GM19372 (cell line): ENCODE results near the gene VPS50.
"Not testable (repeated sequence)": the region's sequence is repeated elsewhere in the genome, so short reads cannot be mapped to it uniquely, and the experiment has no call there.

Source experiments
- ATAC-seq: cut with Tn5 transposase; IDR thresholded peaks from one replicate; pipeline ENCODE4 v1.9.1; 2021; ENCODE audit warnings: mild to moderate bottlenecking, low read depth, moderate library complexity; ENCODE audit not compliant: unreplicated experiment

Gene VPS50

GRCh38 chr7:93320887-93321286 is 88.7 kb downstream of the VPS50 start:
- ATAC-seq = no peak

DNA sequence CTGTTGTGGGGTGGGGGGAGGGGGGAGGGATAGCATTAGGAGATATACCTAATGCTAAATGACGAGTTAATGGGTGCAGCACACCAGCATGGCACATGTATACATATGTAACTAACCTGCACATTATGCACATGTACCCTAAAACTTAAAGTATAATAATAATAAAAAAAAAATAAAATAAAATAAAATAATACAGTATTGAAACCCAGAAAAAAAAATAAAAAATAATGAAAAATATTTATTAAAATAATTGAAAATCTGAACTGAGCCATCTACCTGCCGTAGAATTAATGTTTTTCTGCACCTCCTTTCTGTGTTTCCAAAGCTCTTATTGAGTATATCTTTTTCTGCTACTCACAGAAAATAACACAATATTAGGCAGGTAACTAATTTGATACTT is 94.1 kb downstream of the VPS50 start:
- not testable (repeated sequence) for ATAC-seq

DNA sequence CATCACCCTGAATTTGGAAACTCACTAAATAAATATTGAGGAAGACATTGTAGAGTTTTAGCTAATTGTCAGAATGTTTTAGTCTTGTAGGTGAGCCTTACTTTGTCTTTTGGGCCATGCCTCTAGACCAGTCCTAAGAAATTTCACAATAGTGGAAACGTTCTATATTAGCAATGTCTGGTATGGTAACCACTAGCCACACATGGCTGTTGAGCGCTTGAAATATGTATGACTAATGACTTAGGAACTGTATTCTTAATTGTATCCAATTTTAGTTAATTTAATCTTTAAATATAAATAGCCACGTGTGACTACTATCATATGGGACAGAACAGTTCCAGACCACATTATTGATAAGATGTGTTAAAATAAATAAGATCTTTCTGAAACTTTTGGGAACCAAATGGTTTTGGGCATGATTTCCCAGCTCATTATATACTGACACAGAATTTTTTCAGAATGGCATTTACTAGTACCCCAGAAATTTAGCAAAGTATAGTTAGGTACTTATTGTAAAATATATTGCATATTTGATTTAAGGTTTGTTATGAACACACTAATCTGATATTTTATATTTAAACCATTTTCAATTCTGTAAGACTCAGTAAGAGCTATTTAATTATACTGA is 95.0 kb downstream of the VPS50 start:
- no peak for ATAC-seq

DNA sequence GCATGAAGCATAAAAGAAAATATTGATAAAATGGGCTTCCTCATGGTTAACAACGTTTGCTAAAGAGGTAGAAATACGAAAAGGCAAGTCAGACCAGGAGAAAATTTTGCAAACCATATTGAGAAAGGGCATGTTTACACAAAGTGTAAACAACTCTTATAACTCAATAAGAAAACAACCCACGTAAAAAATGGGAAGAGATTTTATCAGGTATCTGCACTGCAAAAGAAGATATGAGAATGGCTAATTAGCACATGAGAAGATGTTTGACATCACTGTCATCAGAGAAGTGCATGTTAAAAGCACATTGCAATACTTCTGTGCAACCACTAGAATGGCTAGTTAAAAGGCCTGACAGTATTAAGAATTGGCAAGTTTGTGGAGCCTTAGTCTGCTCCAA is 99.5 kb downstream of the VPS50 start:
- no peak for ATAC-seq

GRCh38 chr7:93332172-93332571 is 100.0 kb downstream of the VPS50 start:
- ATAC-seq = no peak

GRCh38 chr7:93337052-93337451 is 104.9 kb downstream of the VPS50 start:
- no peak for ATAC-seq

DNA sequence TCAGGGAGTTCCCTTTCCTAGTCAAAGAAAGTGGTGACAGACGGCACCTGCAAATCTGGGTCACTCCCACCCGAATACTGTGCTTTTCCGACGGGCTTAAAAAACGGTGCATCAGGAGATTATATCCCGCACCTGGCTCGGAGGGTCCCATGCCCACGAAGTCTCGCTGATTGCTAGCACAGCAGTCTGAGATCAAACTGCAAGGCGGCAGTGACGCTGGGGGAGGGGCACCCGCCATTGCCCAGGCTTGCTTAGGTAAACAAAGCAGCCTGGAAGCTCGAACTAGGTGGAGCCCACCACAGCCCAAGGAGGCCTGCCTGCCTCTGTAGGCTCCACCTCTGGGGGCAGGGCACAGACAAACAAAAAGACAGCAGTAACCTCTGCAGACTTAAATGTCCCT is 110.0 kb downstream of the VPS50 start:
- not testable (repeated sequence) for ATAC-seq

DNA sequence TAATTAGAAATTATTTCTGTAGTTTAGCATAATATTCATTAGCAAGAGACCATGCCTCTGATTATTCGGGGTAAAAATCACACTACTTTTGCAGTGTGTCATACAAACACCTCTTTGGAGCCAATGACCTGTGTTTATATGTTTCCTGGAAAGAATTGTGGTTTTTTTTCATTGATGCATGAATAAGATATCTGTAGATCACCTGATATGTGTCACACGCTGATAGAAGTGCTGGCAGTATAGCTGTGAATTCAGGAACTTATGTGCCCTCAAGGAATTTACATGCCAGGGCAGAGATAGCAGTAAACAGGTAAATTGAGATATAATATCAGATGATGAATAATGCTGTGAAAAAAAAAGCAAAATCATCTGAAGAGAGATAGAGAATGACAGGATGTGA is 118.2 kb downstream of the VPS50 start:
- no peak for ATAC-seq

DNA sequence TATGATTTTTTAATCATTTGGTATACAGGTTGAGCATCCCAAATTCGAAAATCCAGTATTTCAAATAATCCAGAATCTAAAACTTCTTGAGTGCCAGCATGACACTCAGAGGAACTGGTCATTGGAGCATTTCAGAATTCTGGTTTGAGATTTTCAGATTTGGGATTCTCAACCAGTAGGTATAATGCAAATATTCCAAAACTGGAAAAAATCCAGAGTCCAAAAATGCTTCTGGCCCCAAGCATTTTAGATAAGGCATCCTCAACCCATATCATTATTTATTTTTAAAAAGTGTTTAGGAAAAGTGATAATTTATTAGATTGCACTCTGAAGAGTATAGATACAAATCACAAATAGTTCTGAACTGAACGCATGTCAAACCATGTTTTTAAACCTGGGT is 120.7 kb downstream of the VPS50 start:
- no peak for ATAC-seq

GRCh38 chr7:93354815-93355214 is 122.6 kb downstream of the VPS50 start:
- ATAC-seq = no peak

- ATAC-seq = no peak
These were observed 127.5 kb downstream of the VPS50 start for GRCh38 chr7:93359520-93360198.

- ATAC-seq = no peak
These were observed 129.7 kb downstream of the VPS50 start for GRCh38 chr7:93361853-93362252.

DNA sequence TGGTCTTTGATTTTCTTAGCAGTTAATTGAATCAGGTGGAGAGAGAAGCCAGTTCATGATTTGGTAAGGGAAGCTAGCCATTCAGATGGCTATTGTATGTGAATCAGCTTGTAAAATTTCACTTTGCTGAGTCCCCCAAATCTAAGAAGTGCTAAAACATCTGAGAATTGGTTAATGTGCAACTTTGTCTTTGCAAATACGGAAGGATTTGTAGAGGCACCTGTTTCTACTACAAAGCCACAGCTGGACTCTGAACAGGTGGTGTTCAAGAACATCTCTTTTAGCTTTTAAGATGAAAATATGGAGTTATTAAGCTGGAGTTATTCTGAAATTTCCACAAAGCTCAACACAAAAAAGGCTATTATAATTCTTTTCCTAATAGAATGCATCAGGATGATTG is 132.6 kb downstream of the VPS50 start:
- no peak for ATAC-seq

- no peak for ATAC-seq
These were observed 133.2 kb downstream of the VPS50 start for GRCh38 chr7:93365341-93365740.

GRCh38 chr7:93366816-93367215 is 134.7 kb downstream of the VPS50 start:
- ATAC-seq = no peak

- no peak for ATAC-seq
These were observed 135.1 kb downstream of the VPS50 start for GRCh38 chr7:93367254-93367653.

DNA sequence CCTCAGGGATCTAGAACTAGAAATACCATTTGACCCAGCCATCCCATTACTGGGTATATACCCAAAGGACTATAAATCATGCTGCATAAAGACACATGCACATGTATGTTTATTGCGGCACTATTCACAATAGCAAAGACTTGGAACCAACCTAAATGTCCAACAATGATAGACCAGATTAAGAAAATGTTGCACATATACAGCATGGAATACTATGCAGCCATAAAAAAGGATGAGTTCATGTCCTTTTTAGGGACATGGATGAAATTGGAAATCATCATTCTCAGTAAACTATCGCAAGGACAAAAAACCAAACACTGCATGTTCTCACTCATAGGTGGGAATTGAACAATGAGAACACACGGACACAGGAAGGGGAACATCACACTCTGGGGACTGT is 138.8 kb downstream of the VPS50 start:
- ATAC-seq = not testable (repeated sequence)

DNA sequence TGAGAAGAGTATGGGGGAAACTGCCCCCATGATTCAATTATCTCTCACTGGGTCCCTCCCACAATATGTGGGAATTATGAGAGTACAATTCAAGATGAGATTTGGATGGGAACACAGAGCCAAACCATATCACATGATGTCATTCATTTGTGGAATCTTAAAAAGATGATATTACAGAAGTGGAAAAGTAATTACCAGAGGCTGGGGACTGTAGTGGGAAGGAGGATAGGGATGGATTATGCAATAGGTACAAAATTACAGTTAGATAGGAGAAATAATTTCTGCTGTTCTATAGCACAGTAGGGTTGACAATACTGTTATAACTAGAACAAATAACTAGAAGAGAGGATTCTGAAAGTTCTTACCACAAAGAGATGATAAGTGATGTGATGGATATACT is 141.4 kb downstream of the VPS50 start:
- no peak for ATAC-seq

- peak; percentile 82 for ATAC-seq
These were observed 142.3 kb downstream of the VPS50 start for GRCh38 chr7:93374345-93374940.

DNA sequence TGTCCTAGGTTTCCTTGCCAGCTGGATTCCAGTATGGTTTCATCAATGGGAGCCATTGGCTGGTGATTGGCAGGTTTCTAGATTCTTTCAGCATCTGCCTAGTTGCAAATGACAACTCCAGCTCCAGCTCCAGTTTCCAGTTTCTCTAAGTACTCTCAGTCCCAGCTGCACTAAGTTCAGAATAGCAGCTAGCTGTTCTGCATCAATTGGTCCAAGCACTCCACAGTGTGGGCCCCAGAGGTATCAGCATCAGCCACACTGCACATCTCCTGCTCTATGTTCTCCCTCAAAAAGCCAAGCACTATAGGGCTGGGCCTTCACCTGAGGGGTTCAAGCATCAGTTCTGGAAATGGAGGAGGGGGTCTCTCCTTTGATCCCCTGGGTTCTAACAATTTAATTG is 143.4 kb downstream of the VPS50 start:
- ATAC-seq = no peak

GRCh38 chr7:93378131-93378760 is 146.1 kb downstream of the VPS50 start:
- no peak for ATAC-seq

- no peak for ATAC-seq
These were observed 150.2 kb downstream of the VPS50 start for GRCh38 chr7:93382362-93382761.
